Loucy (cell line): Measurements from ENCODE around the gene PEX19.

ENCODE experiments used
- H2AFZ ChIP-seq: fragments of 200-600 bp; sonication (generic); 2 replicates; pipeline ENCODE4 v1.6.0; 2016; ENCODE audit warnings: antibody characterized with exemption, mild to moderate bottlenecking, low read length, moderate library complexity
- H3F3A ChIP-seq: fragments of 200-600 bp; 2 replicates; pipeline ENCODE4 v1.6.0; 2016; ENCODE audit warnings: antibody characterized with exemption, low read depth, mild to moderate bottlenecking
- H3K27me3 ChIP-seq: fragments of 200-600 bp; sonication (generic); 2 replicates; pipeline ENCODE4 v1.6.1; 2014; ENCODE audit warnings: low read length, mild to moderate bottlenecking; ENCODE audit not compliant: insufficient read depth, poor library complexity, severe bottlenecking
- H3K36me3 ChIP-seq: fragments of 200-600 bp; sonication (generic); 2 replicates; pipeline ENCODE4 v1.6.1; 2016; ENCODE audit warnings: low read length; ENCODE audit not compliant: insufficient read depth
- H3K4me1 ChIP-seq: fragments of 200-600 bp; sonication (generic); 2 replicates; pipeline ENCODE4 v1.5.1; 2014; ENCODE audit warnings: low read length, mild to moderate bottlenecking; ENCODE audit not compliant: insufficient read depth, poor library complexity, severe bottlenecking
- H3K4me2 ChIP-seq: fragments of 200-600 bp; sonication (generic); 2 replicates; pipeline ENCODE4 v1.6.0; 2014; ENCODE audit warnings: antibody characterized with exemption, low read length, low read depth, mild to moderate bottlenecking; ENCODE audit not compliant: poor library complexity, severe bottlenecking
- H3K4me3 ChIP-seq: fragments of 200-600 bp; sonication (generic); 2 replicates; pipeline ENCODE4 v1.5.1; 2014; ENCODE audit warnings: low read length, mild to moderate bottlenecking, mixed read lengths; ENCODE audit not compliant: poor library complexity, severe bottlenecking
- H3K79me2 ChIP-seq: fragments of 200-600 bp; sonication (generic); 2 replicates; pipeline ENCODE4 v1.6.1; 2014; ENCODE audit warnings: low read length; ENCODE audit not compliant: insufficient read depth
- H3K9ac ChIP-seq: fragments of 200-600 bp; sonication (generic); 2 replicates; pipeline ENCODE4 v1.6.0; 2014; ENCODE audit warnings: mild to moderate bottlenecking, low read depth, low read length, moderate library complexity; ENCODE audit not compliant: poor library complexity, severe bottlenecking
- H3K9me2 ChIP-seq: fragments of 200-600 bp; sonication (generic); replicated peaks from 2 replicates; pipeline ENCODE4 v1.6.1; 2016; ENCODE audit warnings: low read depth, low read length, mixed read lengths
- H3K9me3 ChIP-seq: fragments of 200-600 bp; sonication (generic); 2 replicates; pipeline ENCODE4 v1.6.1; 2014; ENCODE audit warnings: mild to moderate bottlenecking, antibody characterized with exemption, low read length, low read depth; ENCODE audit not compliant: insufficient read depth
- H4K20me1 ChIP-seq: fragments of 200-600 bp; sonication (generic); 2 replicates; pipeline ENCODE4 v1.6.0; 2014; ENCODE audit warnings: antibody characterized with exemption, low read length, mild to moderate bottlenecking; ENCODE audit not compliant: insufficient read depth, poor library complexity, severe bottlenecking
- CTCF ChIP-seq: fragments of 200-600 bp; sonication (generic); conservative IDR thresholded peaks from 2 replicates; pipeline ENCODE4 v1.5.1; 2014; ENCODE audit warnings: mild to moderate bottlenecking, antibody characterized with exemption, low read length
- EZH2phosphoT487 ChIP-seq: fragments of 200-600 bp; IDR thresholded peaks from 2 replicates; pipeline ENCODE4 v1.6.1; 2018; ENCODE audit warnings: antibody characterized with exemption, mild to moderate bottlenecking, moderate library complexity, borderline replicate concordance

The PEX19 gene

DNA sequence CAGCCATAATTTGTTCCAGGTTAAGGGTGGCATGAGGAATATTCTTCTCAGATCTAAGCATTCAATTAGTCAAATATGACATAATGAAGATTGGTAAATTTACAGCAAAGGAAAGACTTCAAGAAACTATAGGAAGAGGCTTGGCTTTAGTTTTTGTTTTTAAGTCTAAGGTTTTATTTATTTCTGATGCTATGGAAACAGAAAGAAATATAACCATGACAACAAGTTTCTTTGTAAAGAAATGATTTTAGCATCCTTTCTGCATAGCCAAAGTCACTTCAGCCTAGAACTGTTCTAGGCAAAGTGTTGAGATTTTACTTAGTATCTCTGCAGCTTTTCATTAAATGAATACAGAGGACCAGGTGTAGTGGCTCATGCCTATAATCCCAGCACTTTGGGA lies 52.0 kb downstream of the PEX19 start:
- H3K79me2 ChIP-seq, result no peaks in the 10 kb centered on the region
- no peak overlapping the region for H3K4me3 ChIP-seq
- no peak overlapping the region for H3K4me2 ChIP-seq
- TF ChIP-seq EZH2phosphoT487, result no peak
- TF ChIP-seq CTCF, result no peak
- H2AFZ ChIP-seq, result no peak overlapping the region
- H3K27me3 ChIP-seq, result no peaks in the 10 kb centered on the region
- H3F3A ChIP-seq, result no peaks in the 10 kb centered on the region
- H3K4me1 ChIP-seq, result no peaks in the 10 kb centered on the region
- no peaks in the 10 kb centered on the region for H3K9me3 ChIP-seq
- H3K9me2 ChIP-seq, result no peaks in the 10 kb centered on the region
- H3K36me3 ChIP-seq, result peaks cover 90% of the 10 kb centered on the region
- no peak overlapping the region for H3K9ac ChIP-seq
- H4K20me1 ChIP-seq, result no peaks in the 10 kb centered on the region

GRCh38 chr1:160228431-160228830 lies 56.5 kb downstream of the PEX19 start:
- Histone ChIP-seq H3K9me2 (no peaks in the 10 kb centered on the region), H3K27me3 (no peaks in the 10 kb centered on the region), H3K4me1 (no peaks in the 10 kb centered on the region), H3F3A (no peaks in the 10 kb centered on the region), H3K9ac (no peak overlapping the region), H2AFZ (no peak overlapping the region), H3K79me2 (no peaks in the 10 kb centered on the region), H3K9me3 (no peaks in the 10 kb centered on the region), H4K20me1 (no peaks in the 10 kb centered on the region), H3K4me2 (no peak overlapping the region), H3K36me3 (peaks cover 96% of the 10 kb centered on the region), H3K4me3 (no peak overlapping the region)
- no peak for TF ChIP-seq EZH2phosphoT487
- no peak for TF ChIP-seq CTCF

DNA sequence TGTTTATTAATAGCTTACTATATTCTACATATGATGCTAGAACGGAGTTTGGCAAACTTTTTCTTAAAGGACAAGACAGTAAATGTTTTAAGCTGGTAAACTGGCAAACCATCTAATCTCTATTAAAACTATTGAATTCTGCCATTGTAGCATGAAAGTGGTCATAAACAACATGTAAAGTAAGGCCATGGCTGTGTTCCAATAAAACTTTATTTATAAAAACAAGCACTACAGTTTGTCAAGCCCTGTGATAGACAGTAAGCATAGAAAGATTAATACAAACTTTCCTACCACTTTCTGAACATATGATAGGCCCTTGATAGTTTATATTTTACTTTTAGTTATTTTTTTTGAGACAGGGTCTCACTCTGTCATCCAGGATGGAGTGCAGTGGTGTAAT lies 57.4 kb downstream of the PEX19 start:
- H3K36me3 ChIP-seq, result peaks cover 97% of the 10 kb centered on the region
- no peaks in the 10 kb centered on the region for H3K9me3 ChIP-seq
- no peaks in the 10 kb centered on the region for H3K4me1 ChIP-seq
- H3K9ac ChIP-seq, result no peak overlapping the region
- H3K4me2 ChIP-seq, result no peak overlapping the region
- H3F3A ChIP-seq, result no peaks in the 10 kb centered on the region
- TF ChIP-seq CTCF (no peak), EZH2phosphoT487 (no peak)
- H4K20me1 ChIP-seq, result no peaks in the 10 kb centered on the region
- H3K79me2 ChIP-seq, result no peaks in the 10 kb centered on the region
- no peak overlapping the region for H2AFZ ChIP-seq
- no peaks in the 10 kb centered on the region for H3K9me2 ChIP-seq
- H3K4me3 ChIP-seq, result no peak overlapping the region
- H3K27me3 ChIP-seq, result no peaks in the 10 kb centered on the region
